Testis (tissue), 2 donors: ENCODE results near the gene VSIG8.

Experiments used
- POLR2A ChIP-seq: fragments of 450-650 bp; IDR thresholded peaks from one replicate; pipeline ENCODE4 v1.6.1; 2017; ENCODE audit warnings: antibody characterized with exemption, mild to moderate bottlenecking, moderate library complexity
- TF ChIP-seq, protein P1 (sequence below), 3 experiments: fragments of 450-650 bp in 2 of 3; fragments of 200-600 bp in 1 of 3; sonication (generic) in 1 of 3; IDR thresholded peaks; one replicate each; pipeline ENCODE4 v1.5.1; 2016 to 2019; ENCODE audit warnings: antibody characterized with exemption in 3 of 3, mild to moderate bottlenecking in 2 of 3, moderate library complexity in 1 of 3

DNA sequence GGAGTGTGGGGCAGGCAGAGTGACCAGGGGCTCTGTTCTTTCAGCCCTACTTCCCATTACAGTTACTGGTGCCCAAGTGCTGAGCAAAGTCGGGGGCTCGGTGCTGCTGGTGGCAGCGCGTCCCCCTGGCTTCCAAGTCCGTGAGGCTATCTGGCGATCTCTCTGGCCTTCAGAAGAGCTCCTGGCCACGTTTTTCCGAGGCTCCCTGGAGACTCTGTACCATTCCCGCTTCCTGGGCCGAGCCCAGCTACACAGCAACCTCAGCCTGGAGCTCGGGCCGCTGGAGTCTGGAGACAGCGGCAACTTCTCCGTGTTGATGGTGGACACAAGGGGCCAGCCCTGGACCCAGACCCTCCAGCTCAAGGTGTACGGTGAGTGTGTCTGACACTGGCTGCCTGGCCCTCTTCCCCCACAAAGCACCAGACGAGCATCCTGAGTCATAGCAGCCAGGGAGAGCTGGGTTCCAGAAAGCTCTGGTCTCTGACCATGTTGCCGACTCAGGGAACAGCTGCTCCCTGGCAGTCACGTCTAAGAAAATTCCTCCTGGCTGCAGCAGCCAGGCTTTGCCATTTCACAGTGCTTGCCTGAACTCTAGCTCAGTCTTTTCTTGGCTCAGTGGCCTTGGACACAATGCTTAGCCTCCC, 32.5 kb downstream of the VSIG8 start:
- TF ChIP-seq, protein P1, sequence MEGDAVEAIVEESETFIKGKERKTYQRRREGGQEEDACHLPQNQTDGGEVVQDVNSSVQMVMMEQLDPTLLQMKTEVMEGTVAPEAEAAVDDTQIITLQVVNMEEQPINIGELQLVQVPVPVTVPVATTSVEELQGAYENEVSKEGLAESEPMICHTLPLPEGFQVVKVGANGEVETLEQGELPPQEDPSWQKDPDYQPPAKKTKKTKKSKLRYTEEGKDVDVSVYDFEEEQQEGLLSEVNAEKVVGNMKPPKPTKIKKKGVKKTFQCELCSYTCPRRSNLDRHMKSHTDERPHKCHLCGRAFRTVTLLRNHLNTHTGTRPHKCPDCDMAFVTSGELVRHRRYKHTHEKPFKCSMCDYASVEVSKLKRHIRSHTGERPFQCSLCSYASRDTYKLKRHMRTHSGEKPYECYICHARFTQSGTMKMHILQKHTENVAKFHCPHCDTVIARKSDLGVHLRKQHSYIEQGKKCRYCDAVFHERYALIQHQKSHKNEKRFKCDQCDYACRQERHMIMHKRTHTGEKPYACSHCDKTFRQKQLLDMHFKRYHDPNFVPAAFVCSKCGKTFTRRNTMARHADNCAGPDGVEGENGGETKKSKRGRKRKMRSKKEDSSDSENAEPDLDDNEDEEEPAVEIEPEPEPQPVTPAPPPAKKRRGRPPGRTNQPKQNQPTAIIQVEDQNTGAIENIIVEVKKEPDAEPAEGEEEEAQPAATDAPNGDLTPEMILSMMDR (IDR thresholded peaks at IDR 0.05) = no peak
- no peak for TF ChIP-seq POLR2A
